ENCODE measurements around the gene AQP6.
"Not testable (repeated sequence)": the region's sequence is repeated elsewhere in the genome, so short reads cannot be mapped to it uniquely, and the experiment has no call there.

AQP6 gene

GRCh38 chr12:49984476-49985359 is 12.0 kb downstream of the AQP6 start:
- DNase-seq (ENCODE audit: low read depth): no peak
- TF ChIP-seq MYC (IDR thresholded peaks at IDR 0.05; ENCODE audit: low read depth, low read length): no peak
- no peak for TF ChIP-seq POLR2A (IDR thresholded peaks at IDR 0.05; ENCODE audit: extremely low read depth, insufficient read length)
- TF ChIP-seq, protein P1, sequence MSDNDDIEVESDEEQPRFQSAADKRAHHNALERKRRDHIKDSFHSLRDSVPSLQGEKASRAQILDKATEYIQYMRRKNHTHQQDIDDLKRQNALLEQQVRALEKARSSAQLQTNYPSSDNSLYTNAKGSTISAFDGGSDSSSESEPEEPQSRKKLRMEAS (IDR thresholded peaks at IDR 0.05; ENCODE audit: low read depth, low read length): no peak
- TF ChIP-seq CTCF (IDR thresholded peaks at IDR 0.05; ENCODE audit: low read depth, low read length): no peak
- H3K4me3 ChIP-seq (ENCODE audit: low read depth, low read length): no peak overlapping the region

DNA sequence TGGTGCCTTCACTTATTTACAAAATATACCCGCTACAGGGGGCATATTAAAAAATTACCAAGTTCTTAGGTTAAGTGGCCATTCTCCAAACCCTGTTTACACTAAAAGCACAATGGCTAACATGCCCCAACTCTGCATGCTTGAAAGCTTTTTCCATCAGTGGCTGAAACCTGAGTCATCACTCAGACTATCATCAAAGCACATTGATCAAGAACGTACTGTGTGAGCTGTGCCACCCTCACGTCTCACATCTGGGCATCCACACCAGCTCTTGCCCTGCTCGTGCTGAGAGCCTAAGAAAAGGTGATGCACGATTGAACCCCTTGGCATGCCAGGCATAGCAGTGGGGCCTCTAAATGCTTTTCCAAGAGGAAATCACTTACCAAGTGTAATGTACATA is 13.2 kb downstream of the AQP6 start:
- H3K4me3 ChIP-seq (ENCODE audit: low read depth, low read length): no peak overlapping the region
- TF ChIP-seq POLR2A (IDR thresholded peaks at IDR 0.05; ENCODE audit: extremely low read depth, insufficient read length) (no peak), CTCF (IDR thresholded peaks at IDR 0.05; ENCODE audit: low read depth, low read length) (no peak), MYC (IDR thresholded peaks at IDR 0.05; ENCODE audit: low read depth, low read length) (no peak)
- TF ChIP-seq, protein P1 (IDR thresholded peaks at IDR 0.05; ENCODE audit: low read depth, low read length): no peak
- DNase-seq (ENCODE audit: low read depth): no peak

GRCh38 chr12:49986476-49986875 is 13.7 kb downstream of the AQP6 start:
- not testable (repeated sequence) for DNase-seq (ENCODE audit: low read depth); H3K4me3 ChIP-seq (ENCODE audit: low read depth, low read length)

DNA sequence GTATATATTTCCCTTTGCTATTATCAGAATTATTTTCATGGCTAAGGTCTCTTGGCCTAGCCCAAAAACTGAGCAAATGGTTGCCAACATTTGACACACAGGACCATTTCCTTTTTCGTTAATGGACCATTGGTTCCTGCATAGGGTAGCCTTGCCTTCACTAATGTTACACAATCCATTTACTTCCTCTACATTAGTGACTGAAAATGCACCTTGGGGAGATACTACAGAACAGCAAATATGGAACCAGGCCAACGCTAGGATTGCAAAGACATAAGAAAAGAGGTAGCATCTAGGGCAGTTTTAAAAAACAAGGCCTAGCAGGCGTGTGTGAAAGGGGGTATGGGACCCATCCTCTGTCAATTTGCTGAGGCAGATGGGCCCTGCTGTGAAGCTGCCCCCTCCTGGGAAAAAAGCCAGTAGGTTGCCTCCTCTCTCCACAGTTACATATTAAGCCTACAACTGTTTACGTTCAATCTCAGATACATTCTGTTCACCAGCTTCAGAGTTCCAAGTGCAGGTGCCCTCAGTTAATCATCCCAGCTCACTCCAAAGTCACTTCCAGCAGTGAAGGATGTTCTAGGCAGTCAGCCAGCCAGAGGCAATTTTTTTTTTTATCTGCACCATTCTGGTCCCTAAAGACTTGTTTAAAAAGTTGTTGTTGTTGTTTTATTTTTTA is 15.0 kb downstream of the AQP6 start:
- TF ChIP-seq, protein P1 (IDR thresholded peaks at IDR 0.05; ENCODE audit: low read depth, low read length): no peak
- TF ChIP-seq MYC (IDR thresholded peaks at IDR 0.05; ENCODE audit: low read depth, low read length): no peak
- TF ChIP-seq POLR2A (IDR thresholded peaks at IDR 0.05; ENCODE audit: extremely low read depth, insufficient read length): no peak
- TF ChIP-seq CTCF (IDR thresholded peaks at IDR 0.05; ENCODE audit: low read depth, low read length): no peak
- no peak overlapping the region for H3K4me3 ChIP-seq (ENCODE audit: low read depth, low read length)
- DNase-seq (ENCODE audit: low read depth): peak; percentile 80

GRCh38 chr12:49989400-49989799 is 16.7 kb downstream of the AQP6 start:
- DNase-seq (ENCODE audit: low read depth); H3K4me3 ChIP-seq (ENCODE audit: low read depth, low read length): not testable (repeated sequence)

DNA sequence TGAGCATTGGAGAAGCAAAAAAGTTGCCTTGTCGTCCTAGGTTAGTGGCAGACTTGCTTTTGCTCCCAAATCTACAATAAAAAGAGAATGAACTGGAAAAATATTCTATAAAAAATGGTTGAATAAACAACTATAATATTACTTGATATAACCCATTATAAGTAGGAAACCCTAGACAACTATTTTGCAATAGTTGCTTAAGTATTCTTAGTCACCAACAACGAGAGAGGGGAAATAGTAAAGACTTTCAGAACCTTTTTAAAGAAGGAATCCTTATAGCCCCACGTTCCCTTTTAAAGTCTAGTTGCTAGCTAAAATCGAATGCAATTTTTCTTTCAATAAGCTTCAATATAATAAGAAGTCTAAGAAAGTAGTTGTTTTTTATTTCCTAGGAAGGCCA is 17.5 kb downstream of the AQP6 start:
- no peak for TF ChIP-seq MYC (IDR thresholded peaks at IDR 0.05; ENCODE audit: low read depth, low read length)
- no peak for TF ChIP-seq CTCF (IDR thresholded peaks at IDR 0.05; ENCODE audit: low read depth, low read length)
- TF ChIP-seq, protein P1 (IDR thresholded peaks at IDR 0.05; ENCODE audit: low read depth, low read length): no peak
- no peak for TF ChIP-seq POLR2A (IDR thresholded peaks at IDR 0.05; ENCODE audit: extremely low read depth, insufficient read length)
- DNase-seq (ENCODE audit: low read depth): peak; percentile 55
- H3K4me3 ChIP-seq (ENCODE audit: low read depth, low read length): no peak overlapping the region

Measured in NB4 (cell line).